ENCODE measurements around the gene CRLF1. TPM values are rescaled to one million over a fixed set of nuclear protein-coding genes. Genes with fewer than 3 reads are reported as not detected.

The CRLF1 gene
- polyA plus RNA-seq, 2 donors = 2.8 to 11.1 TPM

GRCh38 chr19:18571564-18572344 lies 34.8 kb downstream of the CRLF1 start, which contains the start of gene UBA52:
UBA52 (plus strand) TSS chr19:18571857; CDS start chr19:18573301, 1,444 bp downstream.
- peaks cover 20 to 42% of the 10 kb centered on the region in 2 donors for H3K36me3 ChIP-seq (ENCODE audit: control insufficient read depth in 2 of 2, insufficient read depth in 2 of 2, low read length in 1 of 2)

GRCh38 chr19:18568367-18568766 lies 38.2 kb downstream of the CRLF1 start:
- Histone ChIP-seq H3K9me3 (ENCODE audit: control insufficient read depth in 2 of 2, insufficient read depth in 1 of 2, low read depth in 1 of 2, low read length in 1 of 2) (no peaks in the 10 kb centered on the region), H3K27me3 (ENCODE audit: control insufficient read depth in 1 of 2, insufficient read depth in 2 of 2, low read length in 2 of 2) (no peaks in the 10 kb centered on the region), H3K4me3 (ENCODE audit: low read depth in 1 of 2, low read length in 2 of 2) (no peak overlapping the region), H3K4me1 (ENCODE audit: control insufficient read depth in 2 of 2, insufficient read depth in 2 of 2, low read length in 1 of 2) (peaks cover 3 to 9% of the 10 kb centered on the region in 2 donors), H3K36me3 (ENCODE audit: control insufficient read depth in 2 of 2, insufficient read depth in 2 of 2, low read length in 1 of 2) (peaks cover 9 to 31% of the 10 kb centered on the region in 2 donors), H3K27ac (ENCODE audit: low read depth in 2 of 2, low read length in 1 of 2) (no peak overlapping the region)
- 90 to 93% methylated on average over 15 of the region's 15 CpGs for WGBS, 2 donors

More at GRCh38 chr19:18571564-18572344, 34.8 kb downstream of the CRLF1 start, which contains the start of gene UBA52:
- Histone ChIP-seq H3K27me3 (ENCODE audit: control insufficient read depth in 1 of 2, insufficient read depth in 2 of 2, low read length in 2 of 2) (no peaks in the 10 kb centered on the region), H3K27ac (ENCODE audit: low read depth in 2 of 2, low read length in 1 of 2) (peak within 1 kb of the TSS; percentile 94 to 96), H3K4me3 (ENCODE audit: low read depth in 1 of 2, low read length in 2 of 2) (peak within 1 kb of the TSS; percentile 82 to 87), H3K9me3 (ENCODE audit: control insufficient read depth in 2 of 2, insufficient read depth in 1 of 2, low read depth in 1 of 2, low read length in 1 of 2) (peaks cover 0 to 4% of the 10 kb centered on the region in 2 donors), H3K4me1 (ENCODE audit: control insufficient read depth in 2 of 2, insufficient read depth in 2 of 2, low read length in 1 of 2) (peaks cover 3 to 9% of the 10 kb centered on the region in 2 donors)
- 0 to 1% methylated on average over 70 to 75 of the region's 75 CpGs for WGBS, 2 donors

- 94 to 95% methylated on average over 7 to 8 of the region's 8 CpGs for WGBS, 2 donors
- Histone ChIP-seq H3K27ac (ENCODE audit: low read depth in 2 of 2, low read length in 1 of 2) (no peak overlapping the region), H3K27me3 (ENCODE audit: control insufficient read depth in 1 of 2, insufficient read depth in 2 of 2, low read length in 2 of 2) (no peaks in the 10 kb centered on the region), H3K4me3 (ENCODE audit: low read depth in 1 of 2, low read length in 2 of 2) (no peak overlapping the region), H3K4me1 (ENCODE audit: control insufficient read depth in 2 of 2, insufficient read depth in 2 of 2, low read length in 1 of 2) (no peaks in the 10 kb centered on the region), H3K36me3 (ENCODE audit: control insufficient read depth in 2 of 2, insufficient read depth in 2 of 2, low read length in 1 of 2) (peaks cover 9 to 29% of the 10 kb centered on the region in 2 donors), H3K9me3 (ENCODE audit: control insufficient read depth in 2 of 2, insufficient read depth in 1 of 2, low read depth in 1 of 2, low read length in 1 of 2) (no peaks in the 10 kb centered on the region)
Measured at GRCh38 chr19:18566953-18567352, 39.6 kb downstream of the CRLF1 start.

- H3K27me3 ChIP-seq (ENCODE audit: control insufficient read depth in 1 of 2, insufficient read depth in 2 of 2, low read length in 2 of 2) = no peaks in the 10 kb centered on the region
- no peaks in the 10 kb centered on the region for H3K4me1 ChIP-seq (ENCODE audit: control insufficient read depth in 2 of 2, insufficient read depth in 2 of 2, low read length in 1 of 2)
- no peak overlapping the region for H3K27ac ChIP-seq (ENCODE audit: low read depth in 2 of 2, low read length in 1 of 2)
- peaks cover 5 to 17% of the 10 kb centered on the region in 2 donors for H3K36me3 ChIP-seq (ENCODE audit: control insufficient read depth in 2 of 2, insufficient read depth in 2 of 2, low read length in 1 of 2)
- no peak overlapping the region for H3K4me3 ChIP-seq (ENCODE audit: low read depth in 1 of 2, low read length in 2 of 2)
- H3K9me3 ChIP-seq (ENCODE audit: control insufficient read depth in 2 of 2, insufficient read depth in 1 of 2, low read depth in 1 of 2, low read length in 1 of 2) = no peaks in the 10 kb centered on the region
- WGBS, 2 donors = 69% methylated on average over 14 of the region's 14 CpGs
Measured at GRCh38 chr19:18562086-18562485, 44.5 kb downstream of the CRLF1 start.

- no peaks in the 10 kb centered on the region for H3K9me3 ChIP-seq (ENCODE audit: control insufficient read depth in 2 of 2, insufficient read depth in 1 of 2, low read depth in 1 of 2, low read length in 1 of 2)
- 60 to 70% methylated on average over 5 of the region's 5 CpGs for WGBS, 2 donors
- H3K27ac ChIP-seq (ENCODE audit: low read depth in 2 of 2, low read length in 1 of 2) = no peak overlapping the region
- H3K4me1 ChIP-seq (ENCODE audit: control insufficient read depth in 2 of 2, insufficient read depth in 2 of 2, low read length in 1 of 2) = no peaks in the 10 kb centered on the region
- no peak overlapping the region for H3K4me3 ChIP-seq (ENCODE audit: low read depth in 1 of 2, low read length in 2 of 2)
- no peaks in the 10 kb centered on the region for H3K27me3 ChIP-seq (ENCODE audit: control insufficient read depth in 1 of 2, insufficient read depth in 2 of 2, low read length in 2 of 2)
- peaks cover 0 to 6% of the 10 kb centered on the region in 2 donors for H3K36me3 ChIP-seq (ENCODE audit: control insufficient read depth in 2 of 2, insufficient read depth in 2 of 2, low read length in 1 of 2)
Measured at GRCh38 chr19:18559685-18560084, 46.9 kb downstream of the CRLF1 start.

GRCh38 chr19:18558604-18559003 lies 48.0 kb downstream of the CRLF1 start:
- Histone ChIP-seq H3K27me3 (ENCODE audit: control insufficient read depth in 1 of 2, insufficient read depth in 2 of 2, low read length in 2 of 2) (no peaks in the 10 kb centered on the region), H3K4me1 (ENCODE audit: control insufficient read depth in 2 of 2, insufficient read depth in 2 of 2, low read length in 1 of 2) (no peaks in the 10 kb centered on the region), H3K27ac (ENCODE audit: low read depth in 2 of 2, low read length in 1 of 2) (peak overlapping the region; percentile 89 to 99), H3K4me3 (ENCODE audit: low read depth in 1 of 2, low read length in 2 of 2) (peak overlapping the region in 1 of 2 donors; percentile 94), H3K36me3 (ENCODE audit: control insufficient read depth in 2 of 2, insufficient read depth in 2 of 2, low read length in 1 of 2) (peaks cover 0 to 3% of the 10 kb centered on the region in 2 donors), H3K9me3 (ENCODE audit: control insufficient read depth in 2 of 2, insufficient read depth in 1 of 2, low read depth in 1 of 2, low read length in 1 of 2) (no peaks in the 10 kb centered on the region)
- WGBS, 2 donors = 43 to 57% methylated on average over 3 of the region's 3 CpGs

GRCh38 chr19:18558202-18558555 lies 48.4 kb downstream of the CRLF1 start:
- H3K4me3 ChIP-seq (ENCODE audit: low read depth in 1 of 2, low read length in 2 of 2) = peak overlapping the region; percentile 70 to 94
- no peaks in the 10 kb centered on the region for H3K4me1 ChIP-seq (ENCODE audit: control insufficient read depth in 2 of 2, insufficient read depth in 2 of 2, low read length in 1 of 2)
- peak overlapping the region; percentile 89 to 99 for H3K27ac ChIP-seq (ENCODE audit: low read depth in 2 of 2, low read length in 1 of 2)
- 2 to 3% methylated on average over 11 of the region's 11 CpGs for WGBS, 2 donors
- H3K9me3 ChIP-seq (ENCODE audit: control insufficient read depth in 2 of 2, insufficient read depth in 1 of 2, low read depth in 1 of 2, low read length in 1 of 2) = no peaks in the 10 kb centered on the region
- no peaks in the 10 kb centered on the region for H3K27me3 ChIP-seq (ENCODE audit: control insufficient read depth in 1 of 2, insufficient read depth in 2 of 2, low read length in 2 of 2)
- H3K36me3 ChIP-seq (ENCODE audit: control insufficient read depth in 2 of 2, insufficient read depth in 2 of 2, low read length in 1 of 2) = peaks cover 0 to 3% of the 10 kb centered on the region in 2 donors

- no peaks in the 10 kb centered on the region for H3K9me3 ChIP-seq (ENCODE audit: control insufficient read depth in 2 of 2, insufficient read depth in 1 of 2, low read depth in 1 of 2, low read length in 1 of 2)
- peak within 1 kb of the TSS; percentile 70 to 94 for H3K4me3 ChIP-seq (ENCODE audit: low read depth in 1 of 2, low read length in 2 of 2)
- H3K36me3 ChIP-seq (ENCODE audit: control insufficient read depth in 2 of 2, insufficient read depth in 2 of 2, low read length in 1 of 2) = peaks cover 0 to 3% of the 10 kb centered on the region in 2 donors
- no peaks in the 10 kb centered on the region for H3K4me1 ChIP-seq (ENCODE audit: control insufficient read depth in 2 of 2, insufficient read depth in 2 of 2, low read length in 1 of 2)
- 1% methylated on average over 58 of the region's 58 CpGs for whole genome bisulfite sequencing, 2 donors
- no peaks in the 10 kb centered on the region for H3K27me3 ChIP-seq (ENCODE audit: control insufficient read depth in 1 of 2, insufficient read depth in 2 of 2, low read length in 2 of 2)
- peak within 1 kb of the TSS; percentile 89 to 99 for H3K27ac ChIP-seq (ENCODE audit: low read depth in 2 of 2, low read length in 1 of 2)
Measured at GRCh38 chr19:18557411-18558201, 49.0 kb downstream of the CRLF1 start, which contains the start of gene KXD1. KXD1 (plus strand) TSS chr19:18557870; CDS start chr19:18562057, 4,187 bp downstream.

GRCh38 chr19:18551631-18552030 lies 55.0 kb downstream of the CRLF1 start:
- whole genome bisulfite sequencing, 2 donors = 53 to 58% methylated on average over 6 of the region's 6 CpGs
- Histone ChIP-seq H3K4me3 (ENCODE audit: low read depth in 1 of 2, low read length in 2 of 2) (no peak overlapping the region), H3K27ac (ENCODE audit: low read depth in 2 of 2, low read length in 1 of 2) (no peak overlapping the region), H3K4me1 (ENCODE audit: control insufficient read depth in 2 of 2, insufficient read depth in 2 of 2, low read length in 1 of 2) (no peaks in the 10 kb centered on the region), H3K36me3 (ENCODE audit: control insufficient read depth in 2 of 2, insufficient read depth in 2 of 2, low read length in 1 of 2) (no peaks in the 10 kb centered on the region), H3K9me3 (ENCODE audit: control insufficient read depth in 2 of 2, insufficient read depth in 1 of 2, low read depth in 1 of 2, low read length in 1 of 2) (no peaks in the 10 kb centered on the region), H3K27me3 (ENCODE audit: control insufficient read depth in 1 of 2, insufficient read depth in 2 of 2, low read length in 2 of 2) (no peaks in the 10 kb centered on the region)

Measured in esophagus (tissue), 2 donors.